Activated CD8-positive, alpha-beta memory T cell treated with anti-CD3 and anti-CD28 coated beads for 1 hour (primary cell): ENCODE results near the gene TTC12.

Experiments used
- DNase-seq, 2 donors: peaks; one replicate each; pipeline ENCODE4 v3.0.0-alpha.2; 2020; ENCODE audit warnings: low read depth in 1 of 2; ENCODE audit errors: extremely low read depth in 1 of 2

TTC12 gene

DNA sequence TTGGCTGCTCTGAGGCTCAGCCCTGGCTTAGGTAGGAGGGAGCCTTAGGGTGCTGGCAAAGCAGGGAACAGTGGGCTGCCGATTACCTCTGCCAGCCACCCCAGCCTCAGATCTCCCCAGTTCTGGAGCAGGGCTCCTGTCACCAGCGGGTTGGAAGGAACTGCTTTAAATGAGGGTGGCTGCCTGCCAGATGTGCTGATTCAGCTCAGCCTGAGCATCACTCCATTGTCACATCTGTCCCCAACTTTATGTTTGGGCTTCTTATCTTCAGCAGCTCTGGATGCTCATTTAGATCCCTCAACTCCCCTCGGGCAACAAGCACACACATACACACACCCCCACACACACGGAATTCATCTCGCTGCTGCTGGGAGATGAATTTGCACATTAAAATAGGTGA, 56.3 kb downstream of the TTC12 start:
- no peak for DNase-seq

DNA sequence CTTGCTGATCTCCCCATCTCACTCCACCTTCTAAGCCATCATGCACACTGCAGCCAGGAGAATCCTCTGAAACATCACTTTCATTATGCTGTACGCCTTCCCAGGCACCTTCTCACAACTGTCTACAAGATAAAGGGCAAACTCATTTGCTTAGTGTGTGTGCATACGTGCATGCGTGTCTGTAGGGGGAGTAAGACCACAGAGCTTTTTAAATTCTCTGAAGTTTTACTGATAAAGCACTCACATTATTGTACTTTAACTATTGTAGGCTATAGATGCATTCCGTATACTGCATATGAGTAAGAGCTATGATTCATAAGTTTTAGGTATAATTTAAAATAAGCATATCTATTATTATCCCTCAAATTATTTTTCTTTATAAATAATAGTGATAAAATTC, 57.9 kb downstream of the TTC12 start:
- DNase-seq = no peak

DNA sequence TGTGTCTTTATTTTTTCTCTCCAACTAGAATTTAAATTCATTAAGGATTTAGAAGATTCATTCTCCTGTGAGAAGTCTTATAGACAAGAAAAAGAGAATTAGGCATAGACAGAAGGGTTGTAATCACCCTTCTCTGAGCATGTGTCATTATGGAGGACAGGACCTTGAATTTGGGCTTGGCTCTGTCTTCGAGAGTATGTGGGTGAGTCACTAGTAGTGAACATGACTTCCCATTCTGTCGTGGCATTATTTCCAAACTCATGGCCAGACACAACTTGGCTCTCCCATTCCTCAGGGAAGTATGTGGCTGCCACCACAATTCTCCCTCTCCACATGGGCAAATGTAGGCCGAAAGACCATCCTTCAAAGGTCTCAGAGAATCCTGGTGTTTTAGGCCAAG, 58.9 kb downstream of the TTC12 start:
- DNase-seq = no peak

DNA sequence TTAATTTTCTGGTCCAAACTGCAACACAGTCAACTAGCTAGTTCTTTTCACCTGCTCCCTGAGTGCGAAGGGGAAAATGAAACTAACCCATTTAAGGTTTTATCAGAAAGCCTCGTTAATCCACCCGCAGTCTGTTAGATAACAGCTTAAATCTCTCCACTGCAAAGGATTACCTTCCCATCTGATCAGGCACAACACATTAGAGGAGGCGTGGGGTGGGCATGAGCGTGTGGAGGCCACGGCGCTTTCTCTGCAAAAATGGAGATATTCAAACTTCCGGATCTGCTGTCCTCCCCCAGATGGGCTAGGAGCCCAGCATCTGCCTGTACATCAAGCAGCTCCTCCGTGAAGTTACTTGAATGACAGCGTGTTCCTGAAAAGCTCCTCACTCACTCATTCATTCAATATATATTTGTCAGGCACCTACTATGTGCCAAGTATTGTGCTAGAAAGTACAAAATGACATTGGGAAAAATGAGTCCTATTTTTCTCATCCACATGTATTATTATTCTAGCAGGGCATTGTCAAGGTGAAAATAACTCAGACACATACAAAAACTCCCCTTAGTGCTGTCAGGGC, 59.7 kb downstream of the TTC12 start:
- DNase-seq = no peak

DNA sequence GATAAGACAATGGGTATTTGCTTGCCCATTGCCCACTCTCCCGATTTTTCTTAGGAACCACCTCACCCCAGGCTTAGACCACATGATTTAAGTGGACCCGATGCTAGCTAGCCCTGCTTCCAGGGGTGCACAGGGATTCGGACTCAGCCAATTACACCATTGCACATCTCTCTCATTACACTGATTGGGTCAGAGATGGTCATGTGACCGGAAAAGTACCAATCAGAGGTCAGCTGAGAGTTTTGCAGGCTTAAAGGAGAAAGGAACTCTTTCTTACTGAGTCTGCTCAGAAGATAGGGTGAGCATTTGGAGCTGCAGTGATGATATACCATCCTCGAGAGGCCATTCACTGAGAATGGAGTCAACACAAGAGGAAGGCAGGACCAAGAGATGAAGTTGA, 61.0 kb downstream of the TTC12 start:
- DNase-seq = no peak

DNA sequence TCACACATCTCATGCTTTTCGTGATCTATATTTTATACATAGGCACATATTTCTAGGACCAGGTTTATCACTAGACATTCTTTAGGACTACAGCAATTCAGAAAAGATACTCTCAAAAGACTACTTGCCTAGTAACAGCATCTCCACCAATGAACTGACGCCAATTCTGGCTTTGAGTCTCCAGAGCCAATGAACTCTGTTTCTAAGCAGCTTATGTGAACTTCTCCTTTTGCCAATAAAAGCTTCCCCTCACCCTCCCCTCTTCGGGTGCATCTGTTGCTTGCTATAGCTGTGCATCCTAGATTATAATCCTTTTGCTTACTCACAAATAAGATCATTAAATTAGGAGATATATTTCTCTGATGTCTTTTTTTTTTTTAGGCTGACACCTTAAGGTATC, 61.8 kb downstream of the TTC12 start:
- DNase-seq = no peak

DNA sequence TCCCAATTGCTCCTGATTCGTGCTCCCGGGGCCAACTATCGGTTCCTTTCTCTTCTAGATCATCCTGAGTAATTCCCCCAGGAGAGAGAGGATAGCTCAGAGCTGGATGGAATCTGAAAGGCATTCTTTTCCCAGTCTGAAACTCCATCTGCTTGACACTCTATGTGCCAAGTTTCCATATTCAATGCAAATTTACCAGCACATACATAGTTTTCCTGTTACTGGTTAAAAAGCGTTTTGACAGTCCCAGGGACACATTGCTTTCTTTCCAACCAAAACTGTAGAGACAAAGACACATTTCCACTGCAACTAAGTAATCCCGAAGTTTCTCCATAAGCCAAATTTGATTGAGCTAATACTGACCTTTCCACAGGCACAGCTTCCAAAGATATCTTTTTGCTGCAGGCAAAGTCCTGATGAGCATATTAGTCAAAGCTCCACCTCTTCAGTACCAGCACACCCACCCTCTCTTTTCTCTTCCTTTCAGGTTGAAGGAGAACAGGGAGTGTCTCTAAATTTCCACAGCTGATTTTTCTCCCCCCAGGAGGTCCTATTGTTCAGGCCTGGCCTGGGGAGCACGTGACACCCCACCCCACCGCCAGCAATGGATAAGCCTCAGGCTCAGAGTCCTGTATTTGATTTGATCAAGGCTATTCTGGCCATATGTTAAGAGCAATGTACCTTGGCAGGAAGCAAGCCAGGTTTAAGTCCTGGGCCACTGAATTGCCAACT, 63.5 kb downstream of the TTC12 start:
- no peak for DNase-seq

DNA sequence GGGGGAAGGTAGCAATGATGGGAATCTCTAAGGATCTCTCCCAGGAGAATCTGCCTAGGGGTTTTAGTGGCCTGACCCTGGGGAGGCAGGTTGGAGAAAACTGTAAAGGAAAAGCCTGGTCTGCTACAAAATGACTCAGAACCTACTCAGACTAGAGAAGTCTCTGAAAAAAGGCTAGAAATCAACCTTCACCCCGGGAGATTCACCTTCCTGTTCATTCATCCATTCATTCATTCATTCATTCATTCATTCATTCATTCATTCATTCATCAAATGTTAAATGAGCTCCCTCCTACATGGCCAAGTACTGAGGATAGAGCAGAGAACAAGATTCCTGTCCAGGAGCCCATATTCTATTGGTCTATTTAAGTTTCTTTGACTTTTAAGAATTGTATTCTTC, 64.3 kb downstream of the TTC12 start:
- DNase-seq = no peak

DNA sequence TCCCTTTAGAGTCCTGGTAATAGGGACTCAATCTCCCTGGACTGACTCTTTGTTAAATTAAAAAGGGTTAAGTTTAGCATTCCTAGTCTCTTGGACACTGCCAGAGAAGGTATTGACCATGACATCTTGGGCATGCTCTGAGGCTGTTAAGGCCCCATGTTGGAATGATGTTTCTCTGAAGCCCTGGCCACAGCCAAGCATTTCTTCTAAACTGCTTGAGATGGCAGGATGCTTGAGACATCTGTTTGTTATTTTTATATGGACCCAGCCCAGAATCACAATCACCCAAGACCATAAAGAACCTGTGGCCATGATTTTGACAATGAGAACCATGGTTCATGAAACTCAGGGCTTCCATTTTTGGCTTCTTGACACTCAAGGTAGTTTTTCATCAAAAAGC, 67.7 kb downstream of the TTC12 start:
- no peak for DNase-seq

DNA sequence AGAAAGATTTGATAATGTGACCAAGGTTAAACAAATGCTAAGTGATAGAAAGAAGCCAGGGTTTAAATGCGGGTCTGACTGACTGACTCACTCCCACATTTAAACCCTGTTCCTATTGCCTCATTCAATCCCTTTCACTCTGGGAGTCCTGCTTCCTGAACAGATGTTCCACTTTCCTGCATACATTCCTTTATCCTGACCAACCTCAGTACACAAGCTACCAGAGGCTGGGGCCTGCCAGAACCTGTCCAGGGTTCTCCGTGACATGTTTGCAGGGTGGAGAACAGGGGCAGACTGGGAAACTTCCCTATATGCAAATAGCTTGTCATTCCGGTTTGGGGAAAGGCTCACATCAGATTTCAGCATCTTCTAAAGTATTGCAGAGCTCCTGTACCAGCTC, 70.2 kb downstream of the TTC12 start:
- no peak for DNase-seq

DNA sequence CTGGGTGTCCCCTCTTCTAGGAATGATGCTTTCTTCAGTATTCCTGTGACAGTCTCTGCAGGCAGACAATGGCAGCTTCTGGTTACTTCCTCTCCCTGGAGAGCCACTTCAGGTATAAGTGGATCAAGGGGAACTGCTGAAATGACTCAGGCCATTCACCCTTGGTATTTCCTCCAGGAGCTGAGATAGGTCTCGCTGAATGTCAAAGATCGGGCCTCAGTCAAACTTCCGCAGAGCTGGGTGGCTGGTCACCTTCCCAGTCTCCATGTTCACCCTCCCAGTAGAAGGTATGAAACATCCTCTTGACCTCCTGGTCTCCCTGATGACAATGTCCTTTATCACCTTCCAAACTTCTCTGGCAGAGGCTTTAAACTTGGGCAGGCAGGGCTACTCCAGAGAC, 71.4 kb downstream of the TTC12 start:
- DNase-seq = no peak

DNA sequence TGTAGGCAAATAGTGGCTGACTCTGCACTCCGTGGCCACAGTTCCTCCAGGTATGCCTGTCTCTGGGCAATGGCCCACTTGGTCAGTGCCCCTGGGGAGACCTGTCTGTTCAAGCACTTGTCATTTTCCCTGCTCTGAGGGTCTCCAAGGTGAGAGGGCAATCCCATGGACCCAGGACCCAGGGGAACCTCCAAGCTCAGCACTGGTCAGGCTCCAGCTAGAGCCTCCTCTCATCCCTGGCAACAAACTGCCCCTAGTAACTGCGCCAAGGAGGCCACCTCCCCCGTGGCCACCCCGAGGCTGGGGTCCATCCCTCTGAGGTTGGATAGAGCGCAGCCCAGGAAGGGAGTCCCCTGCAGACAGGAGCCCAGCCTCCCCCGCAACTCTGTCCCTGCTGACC, 72.5 kb downstream of the TTC12 start:
- DNase-seq = no peak

DNA sequence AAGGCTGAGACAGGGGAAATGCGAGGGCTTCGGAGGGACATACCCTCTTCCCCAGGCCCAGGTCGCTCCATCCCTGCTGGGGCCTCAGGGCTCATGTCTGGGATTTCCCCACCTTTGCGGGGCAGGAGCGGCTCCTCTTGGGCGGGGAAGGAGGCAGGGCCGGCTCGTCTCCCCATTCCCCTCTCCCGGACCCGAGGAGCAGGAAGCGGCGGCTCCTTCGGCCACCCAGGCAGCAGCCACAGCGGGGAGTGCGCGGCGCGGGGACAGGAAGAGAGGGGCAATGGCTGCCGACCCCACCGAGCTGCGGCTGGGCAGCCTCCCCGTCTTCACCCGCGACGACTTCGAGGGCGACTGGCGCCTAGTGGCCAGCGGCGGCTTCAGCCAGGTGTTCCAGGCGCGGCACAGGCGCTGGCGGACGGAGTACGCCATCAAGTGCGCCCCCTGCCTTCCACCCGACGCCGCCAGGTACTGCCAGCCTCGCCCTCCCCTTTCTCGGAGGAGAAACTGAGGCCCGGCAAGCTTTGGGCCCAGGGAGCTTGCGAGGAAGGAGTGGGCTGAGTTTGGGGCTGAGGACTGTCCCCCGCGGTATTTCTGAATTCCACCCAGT, 73.3 kb downstream of the TTC12 start, which contains the start of gene ANKK1:
TSS of gene ANKK1 (plus strand) at position 175 of the 607 bp plus-strand sequence. CDS start at position 281, 106 bp downstream.
- DNase-seq = no peak

DNA sequence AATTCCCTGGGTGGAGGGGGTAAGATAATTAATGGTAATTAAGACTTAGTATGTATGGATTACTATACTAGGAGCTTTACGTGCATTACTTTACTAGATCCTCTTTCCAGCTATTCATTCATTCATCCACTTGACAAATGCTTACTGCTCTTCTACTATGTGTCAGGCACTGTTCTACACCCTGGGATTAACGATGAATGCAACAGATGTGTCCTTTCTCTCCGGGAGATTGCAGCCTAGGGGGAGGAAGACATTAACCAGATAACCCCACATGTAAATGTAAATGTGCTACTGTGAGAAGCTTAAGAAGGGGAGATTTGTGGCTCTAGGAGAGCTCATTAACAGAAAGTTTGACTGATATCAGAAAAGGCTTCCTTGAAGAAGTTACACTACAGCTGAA, 74.9 kb downstream of the TTC12 start:
- no peak for DNase-seq

DNA sequence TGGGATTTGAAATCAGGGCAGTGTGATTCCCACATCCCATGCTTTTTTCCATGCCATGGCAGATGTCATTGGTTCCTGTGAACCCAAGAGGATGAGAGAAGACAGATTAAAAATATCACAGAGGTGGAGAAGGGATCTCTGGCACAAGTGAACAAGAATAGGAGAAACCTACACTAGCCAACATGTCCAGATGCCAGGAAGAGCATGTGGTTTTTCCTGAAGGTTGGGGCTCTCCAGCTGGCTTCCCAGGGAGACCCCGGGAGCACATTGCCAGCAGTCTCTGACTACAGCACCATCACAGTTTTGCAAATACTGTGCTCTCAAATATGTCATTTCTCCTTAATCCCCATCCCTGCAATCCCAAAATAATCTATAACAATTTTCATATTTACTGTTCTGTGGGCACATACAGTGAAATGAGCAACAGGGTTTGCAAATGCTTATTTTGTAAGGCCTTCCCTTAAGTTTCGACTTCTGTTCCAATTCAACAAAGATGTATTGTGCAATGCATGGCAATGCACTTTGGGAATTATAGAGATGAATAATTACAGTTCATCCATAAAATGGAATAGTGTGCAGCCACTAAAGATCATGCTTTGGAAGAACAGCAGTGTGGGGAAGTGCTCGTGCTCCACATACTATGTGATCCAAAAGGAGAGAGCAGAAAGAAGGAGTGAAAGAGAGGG, 78.0 kb downstream of the TTC12 start:
- DNase-seq = no peak

DNA sequence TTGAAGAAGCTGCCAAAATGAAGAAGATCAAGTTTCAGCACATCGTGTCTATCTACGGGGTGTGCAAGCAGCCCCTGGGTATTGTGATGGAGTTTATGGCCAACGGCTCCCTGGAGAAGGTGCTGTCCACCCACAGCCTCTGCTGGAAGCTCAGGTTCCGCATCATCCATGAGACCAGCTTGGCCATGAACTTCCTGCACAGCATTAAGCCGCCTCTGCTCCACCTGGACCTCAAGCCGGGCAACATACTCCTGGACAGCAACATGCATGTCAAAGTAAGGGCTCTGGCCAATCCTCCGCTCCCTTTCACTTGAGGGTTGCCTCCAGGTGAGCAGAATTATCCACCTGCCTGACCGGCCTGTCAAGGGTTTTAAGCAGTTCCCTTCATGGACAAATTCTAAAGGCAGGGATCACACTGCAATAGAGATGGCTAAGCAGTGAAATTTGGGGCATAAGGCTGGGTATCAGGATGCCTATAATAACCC, 79.2 kb downstream of the TTC12 start:
- no peak for DNase-seq

DNA sequence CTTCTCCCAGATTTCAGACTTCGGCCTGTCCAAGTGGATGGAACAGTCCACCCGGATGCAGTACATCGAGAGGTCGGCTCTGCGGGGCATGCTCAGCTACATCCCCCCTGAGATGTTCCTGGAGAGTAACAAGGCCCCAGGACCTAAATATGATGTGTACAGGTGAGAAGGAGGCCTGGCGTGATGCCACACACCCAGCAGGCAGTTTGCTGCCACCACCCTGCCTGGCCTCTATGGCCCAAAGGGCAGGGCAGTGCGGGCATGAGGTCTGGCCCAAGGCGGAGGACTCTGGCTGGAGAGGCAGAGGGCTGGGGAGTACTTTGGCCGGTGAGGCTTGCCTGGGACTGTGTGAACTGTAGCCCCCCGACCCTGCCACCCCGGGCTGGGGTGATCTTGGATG, 80.5 kb downstream of the TTC12 start:
- no peak for DNase-seq

DNA sequence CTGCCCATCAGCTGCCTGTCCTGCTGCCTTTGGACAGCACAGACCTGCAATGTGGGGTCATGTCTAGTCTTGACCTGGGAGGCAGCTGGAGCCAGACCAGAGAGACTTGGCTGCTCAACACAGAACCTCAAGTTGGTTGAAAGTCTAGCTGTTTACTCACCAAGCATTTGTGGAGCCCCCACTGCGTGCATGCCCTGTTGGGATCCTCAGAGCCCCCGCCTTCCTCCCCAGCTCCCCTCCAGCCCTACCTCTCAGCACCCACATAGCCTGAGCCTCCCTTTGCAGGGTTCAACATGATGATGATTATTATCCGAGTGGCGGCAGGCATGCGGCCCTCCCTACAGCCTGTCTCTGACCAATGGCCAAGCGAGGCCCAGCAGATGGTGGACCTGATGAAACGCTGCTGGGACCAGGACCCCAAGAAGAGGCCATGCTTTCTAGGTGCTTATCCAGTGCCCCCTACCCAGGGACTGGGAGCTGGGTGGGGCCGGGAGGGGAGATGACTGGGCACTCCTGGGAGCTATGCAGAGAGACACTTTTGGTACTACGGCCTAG, 81.5 kb downstream of the TTC12 start:
- no peak for DNase-seq

DNA sequence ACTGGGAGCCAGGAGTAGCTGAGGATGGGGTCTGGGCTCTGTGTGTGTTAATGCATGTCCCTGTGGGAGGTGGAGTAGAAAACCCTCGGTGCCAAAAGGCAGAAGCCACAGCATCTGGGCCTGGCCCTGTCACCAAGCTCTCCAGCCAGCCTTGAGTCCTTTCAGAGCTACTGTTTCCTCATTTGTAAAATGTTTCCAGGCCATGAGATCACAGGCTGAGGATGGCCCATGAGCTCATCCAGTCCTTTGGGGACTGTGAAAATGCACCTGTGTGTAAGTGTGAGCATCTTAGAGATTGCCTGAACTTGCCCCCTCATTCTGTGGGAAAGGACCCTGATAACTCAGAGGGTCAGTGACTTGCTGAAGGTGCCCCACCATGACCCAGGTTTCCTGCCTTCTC, 82.3 kb downstream of the TTC12 start:
- DNase-seq = no peak

DNA sequence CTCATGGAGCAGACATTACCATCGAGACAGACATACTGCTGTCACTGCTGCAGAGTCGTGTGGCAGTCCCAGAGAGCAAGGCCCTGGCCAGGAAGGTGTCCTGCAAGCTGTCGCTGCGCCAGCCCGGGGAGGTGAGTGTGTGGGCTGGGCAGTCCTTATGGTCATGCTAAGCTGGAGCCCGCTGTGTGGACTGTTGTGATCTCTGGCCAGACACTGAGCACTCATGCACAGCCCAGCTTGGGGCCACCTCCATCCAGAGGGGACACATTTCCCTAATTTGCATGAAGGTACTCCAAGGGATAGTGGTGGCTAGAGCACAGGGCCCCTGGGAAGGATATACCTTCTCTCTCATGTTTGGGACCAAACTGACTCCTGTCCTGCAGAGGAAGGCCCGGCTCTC, 82.8 kb downstream of the TTC12 start:
- no peak for DNase-seq

DNA sequence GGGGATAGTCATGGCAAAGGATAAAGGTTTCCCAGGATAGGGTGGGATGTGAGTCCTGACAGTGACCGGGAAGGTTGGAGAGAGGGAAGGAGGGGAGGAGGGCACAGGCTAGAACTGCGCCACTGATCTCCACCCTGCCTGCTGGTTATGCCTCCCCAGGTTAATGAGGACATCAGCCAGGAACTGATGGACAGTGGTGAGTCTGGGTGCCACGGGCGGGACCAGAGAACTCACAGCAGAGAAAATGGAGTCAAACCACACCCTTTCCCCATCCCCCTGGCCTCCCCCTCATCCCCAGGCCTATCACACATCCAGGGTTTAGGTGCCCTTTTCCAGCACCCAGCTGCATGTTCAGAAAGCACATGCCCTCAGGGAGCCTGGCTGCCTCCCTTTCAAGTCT, 83.4 kb downstream of the TTC12 start:
- DNase-seq = no peak
